SKM-1 treated with dmso at 0.1 percent for 144 hours (cell line): Measurements from ENCODE around the gene GIGYF2.
"Not testable (repeated sequence)": the region's sequence is repeated elsewhere in the genome, so short reads cannot be mapped to it uniquely, and the experiment has no call there.

Experiments
- DNase-seq: peaks from one replicate; lab custom pipeline; 2025; ENCODE audit not compliant: unreplicated experiment; lab: John Stamatoyannopoulos, UW

The GIGYF2 gene

DNA sequence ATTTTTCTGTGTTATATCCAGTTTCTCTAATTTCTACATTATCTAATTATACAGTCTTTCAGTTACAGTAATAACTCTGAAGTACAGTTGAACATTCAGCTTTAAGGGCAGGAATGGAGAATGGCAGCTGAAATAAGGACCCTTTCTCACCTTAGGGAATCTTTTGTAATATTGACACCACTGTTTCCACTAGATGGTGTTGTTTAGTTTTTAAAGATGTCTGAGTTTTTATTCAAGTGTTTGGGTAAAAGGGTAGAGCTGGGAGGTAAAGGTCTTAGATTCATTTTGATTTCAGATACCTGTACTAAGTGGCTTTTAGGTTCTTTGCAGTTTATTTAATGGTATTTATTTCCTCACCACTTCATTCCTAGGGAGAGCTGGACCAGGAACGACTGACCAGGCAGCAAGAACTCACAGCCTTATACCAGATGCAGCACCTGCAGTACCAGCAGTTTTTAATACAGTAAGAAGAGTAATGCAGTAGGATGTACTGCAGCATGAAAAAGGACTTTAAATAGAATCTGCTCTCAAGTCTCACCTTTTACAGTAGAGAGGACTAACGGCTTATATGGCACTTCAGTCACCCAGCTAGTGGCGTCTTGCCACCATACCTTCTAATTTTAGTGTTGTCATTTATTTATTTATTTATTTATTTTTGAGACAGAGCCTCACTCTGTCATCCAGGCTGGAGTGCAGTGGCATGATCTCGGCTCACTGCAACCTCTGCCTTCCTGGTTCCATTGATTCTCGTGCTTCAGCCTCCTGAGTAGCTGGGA lies 112.4 kb downstream of the GIGYF2 start:
- DNase-seq = no peak

GRCh38 chr2:232810444-232810843 lies 113.3 kb downstream of the GIGYF2 start:
- DNase-seq = no peak

- no peak for DNase-seq
Observed at GRCh38 chr2:232815569-232815968, 118.4 kb downstream of the GIGYF2 start.

- no peak for DNase-seq
Observed at GRCh38 chr2:232816657-232817056, 119.5 kb downstream of the GIGYF2 start.

GRCh38 chr2:232817756-232818155 lies 120.6 kb downstream of the GIGYF2 start:
- DNase-seq = no peak

DNA sequence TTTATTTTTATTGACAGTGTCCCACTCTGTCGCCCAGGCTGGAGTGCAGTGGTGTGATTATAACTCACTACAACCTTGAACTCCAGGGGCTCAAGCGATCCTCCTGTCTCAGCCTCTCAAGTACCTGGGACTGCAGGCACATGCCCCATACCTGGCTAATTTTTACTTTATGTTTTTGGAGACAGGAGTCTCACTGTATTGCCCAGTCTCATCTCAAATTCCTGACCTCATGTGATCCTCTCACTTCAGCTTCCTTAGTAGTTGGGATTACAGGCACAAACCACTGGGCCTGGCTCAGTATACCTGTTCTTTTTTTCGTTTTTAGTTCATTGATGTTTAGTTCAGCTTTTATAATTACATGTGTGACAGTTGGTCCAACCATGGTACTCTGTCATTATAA lies 132.9 kb downstream of the GIGYF2 start:
- DNase-seq = no peak

DNA sequence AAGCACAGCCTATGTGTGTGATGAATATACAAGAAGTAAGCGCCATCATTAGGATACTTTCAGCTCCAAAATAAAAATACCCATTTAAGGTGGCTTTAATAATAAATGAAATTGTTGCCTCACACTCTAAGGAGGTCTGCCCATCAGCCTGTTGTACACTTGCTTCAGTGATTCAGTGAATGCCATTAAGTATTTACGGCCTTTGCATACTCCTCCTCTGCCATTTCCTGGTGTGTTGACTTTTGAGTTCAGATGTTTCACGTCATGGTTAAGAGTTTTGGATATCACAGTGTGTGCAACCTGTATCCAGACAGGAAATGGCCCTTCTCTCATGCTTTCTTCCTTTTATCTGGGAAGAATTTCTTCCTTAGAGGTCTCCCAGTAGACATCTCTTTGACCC lies 134.4 kb downstream of the GIGYF2 start:
- DNase-seq = no peak

DNA sequence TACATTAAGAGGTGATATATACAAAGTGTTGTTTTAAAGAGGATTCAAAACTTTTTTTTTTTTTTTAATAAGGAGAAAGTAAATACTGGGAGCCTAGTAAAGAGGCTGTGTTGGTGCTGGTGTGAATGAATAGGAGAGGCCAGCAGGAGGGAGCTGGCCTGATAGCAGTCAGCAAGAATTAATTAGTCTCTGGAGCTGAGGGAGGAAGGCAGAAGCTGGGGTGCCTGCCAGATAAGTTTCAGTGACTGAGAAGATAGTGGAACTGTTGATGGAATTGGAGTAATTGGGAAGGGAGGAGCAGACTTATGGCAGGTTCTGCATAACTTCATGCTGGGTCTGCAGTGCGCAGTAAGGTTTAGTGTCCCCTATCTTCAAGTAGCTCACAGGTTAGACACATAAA lies 136.7 kb downstream of the GIGYF2 start:
- DNase-seq = no peak

GRCh38 chr2:232835687-232836208 lies 138.6 kb downstream of the GIGYF2 start:
- no peak for DNase-seq

DNA sequence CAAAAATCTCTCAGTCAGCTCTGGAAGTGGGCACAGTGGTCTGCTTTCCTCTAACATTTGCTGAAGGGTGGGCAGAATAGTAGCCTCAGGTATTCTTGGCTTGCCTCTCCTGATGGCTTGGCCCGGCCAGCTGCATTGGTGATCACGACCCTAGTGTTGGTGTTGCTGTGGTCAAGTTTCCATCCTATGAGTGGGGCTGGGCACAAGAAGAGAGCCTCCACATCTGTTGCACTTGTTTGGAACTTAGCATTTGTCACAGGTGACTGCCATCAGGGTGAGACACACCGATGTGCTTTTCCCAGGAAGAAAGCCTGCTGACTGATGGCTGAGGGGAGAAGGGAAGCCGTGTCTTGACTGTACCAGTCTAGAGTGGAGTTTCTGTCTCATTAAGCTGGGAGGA lies 139.8 kb downstream of the GIGYF2 start:
- DNase-seq = no peak

GRCh38 chr2:232838406-232838874 lies 141.3 kb downstream of the GIGYF2 start:
- DNase-seq = peak; percentile 61

DNA sequence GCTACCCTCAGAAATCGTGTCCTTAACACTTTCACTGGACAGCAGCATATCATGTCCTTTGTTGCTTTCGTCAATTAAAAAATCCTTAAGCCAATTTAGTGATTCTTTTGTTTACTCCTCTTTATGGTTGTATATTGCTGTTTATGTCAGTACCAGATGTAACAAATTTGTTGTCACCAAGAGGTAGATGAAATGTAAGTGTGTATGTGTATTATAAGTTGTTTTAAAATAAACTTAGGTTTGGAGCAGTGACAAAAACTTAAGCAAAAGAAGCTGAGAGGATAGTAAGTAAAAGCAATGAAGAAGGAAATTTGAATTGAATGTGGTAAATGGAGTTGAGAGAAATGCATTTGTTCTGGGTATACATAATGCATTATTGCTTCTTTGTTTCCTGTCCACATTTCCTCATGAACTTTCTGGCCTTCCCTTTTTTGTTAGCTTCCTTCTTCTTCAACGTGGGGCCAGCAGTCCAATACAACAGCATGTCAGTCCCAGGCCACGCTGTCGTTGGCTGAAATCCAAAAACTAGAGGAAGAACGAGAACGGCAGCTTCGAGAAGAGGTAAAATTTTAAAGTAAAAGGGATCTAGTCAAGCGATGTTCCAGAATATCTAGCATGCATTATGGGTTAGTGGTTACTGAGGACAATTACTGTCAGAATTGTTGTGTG lies 142.4 kb downstream of the GIGYF2 start:
- peak; percentile 96 for DNase-seq

GRCh38 chr2:232842689-232843088 lies 145.6 kb downstream of the GIGYF2 start:
- no peak for DNase-seq

DNA sequence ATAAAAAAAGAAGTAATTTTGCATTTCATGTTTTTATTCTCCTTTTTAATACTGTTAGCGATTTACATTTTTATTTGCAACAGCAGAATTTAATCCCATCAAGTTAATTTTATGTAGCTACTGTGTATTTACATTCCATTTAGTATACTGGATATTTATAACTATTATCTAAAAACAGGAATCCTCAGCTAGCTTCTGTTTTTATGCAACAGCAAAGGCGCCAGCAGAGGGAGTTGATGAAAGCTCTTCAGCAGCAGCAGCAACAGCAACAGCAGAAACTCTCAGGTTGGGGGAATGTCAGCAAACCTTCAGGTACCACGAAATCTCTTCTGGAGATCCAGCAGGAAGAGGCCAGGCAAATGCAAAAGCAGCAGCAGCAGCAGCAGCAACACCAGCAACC lies 146.7 kb downstream of the GIGYF2 start:
- DNase-seq = no peak

GRCh38 chr2:232846055-232846454 lies 148.9 kb downstream of the GIGYF2 start:
- DNase-seq = no peak

GRCh38 chr2:232850039-232850438 lies 152.9 kb downstream of the GIGYF2 start:
- no peak for DNase-seq

DNA sequence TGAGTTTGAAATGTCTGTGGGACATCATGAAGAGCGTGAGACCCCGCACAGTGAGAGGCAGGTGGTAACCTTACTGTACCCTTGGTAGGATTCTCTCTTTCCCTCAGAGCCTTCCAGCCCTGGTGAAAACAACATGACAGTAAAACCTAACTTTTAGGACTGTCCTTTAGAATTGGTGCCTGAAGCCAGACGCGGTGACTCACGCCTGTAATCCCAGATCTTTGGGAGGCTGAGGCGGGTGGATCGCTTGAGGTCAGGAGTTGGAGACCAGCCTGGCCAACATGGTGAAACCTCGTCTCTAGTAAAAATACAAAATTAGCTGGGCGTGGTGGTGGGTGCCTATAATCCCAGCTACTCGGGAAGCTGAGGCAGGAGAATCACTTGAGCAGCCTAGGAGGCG lies 154.9 kb downstream of the GIGYF2 start:
- DNase-seq = not testable (repeated sequence)

DNA sequence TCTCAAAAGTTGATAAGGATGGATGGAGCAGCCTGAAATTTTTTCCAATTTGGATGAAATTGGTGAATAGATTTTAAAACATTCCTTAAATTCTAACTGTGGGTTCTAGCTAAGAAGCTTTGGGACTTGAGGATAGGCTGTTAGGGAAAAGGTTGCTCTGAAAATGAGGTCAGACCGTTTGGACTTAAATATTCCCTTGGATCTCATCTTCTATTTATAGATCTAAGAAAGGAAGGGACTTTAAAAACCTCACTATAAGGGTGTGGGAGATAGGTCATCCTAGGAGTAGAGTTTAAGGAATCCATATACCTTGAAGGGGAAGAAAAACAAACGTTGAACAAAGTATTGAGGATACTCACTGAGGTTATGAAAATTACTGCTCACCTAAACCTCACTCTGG lies 155.5 kb downstream of the GIGYF2 start:
- no peak for DNase-seq

DNA sequence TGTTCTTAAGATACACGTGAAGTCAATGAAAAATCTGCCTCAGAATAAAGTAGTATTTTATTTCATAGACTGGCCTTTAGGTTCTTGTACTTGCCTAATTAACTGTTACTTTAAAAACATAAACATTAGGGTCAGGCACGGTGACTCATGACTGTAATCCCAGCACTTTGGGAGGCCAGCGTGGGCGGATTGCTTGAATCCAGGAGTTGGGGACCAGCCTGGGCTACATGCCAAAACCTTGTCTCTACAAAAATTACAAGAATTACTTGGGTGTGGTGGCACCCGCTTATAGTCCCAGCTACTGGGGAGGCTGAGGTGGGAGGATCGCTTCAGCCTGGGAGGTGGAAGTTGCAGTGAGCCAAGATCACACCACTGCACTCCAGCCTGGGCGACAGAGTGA lies 157.0 kb downstream of the GIGYF2 start:
- no peak for DNase-seq

DNA sequence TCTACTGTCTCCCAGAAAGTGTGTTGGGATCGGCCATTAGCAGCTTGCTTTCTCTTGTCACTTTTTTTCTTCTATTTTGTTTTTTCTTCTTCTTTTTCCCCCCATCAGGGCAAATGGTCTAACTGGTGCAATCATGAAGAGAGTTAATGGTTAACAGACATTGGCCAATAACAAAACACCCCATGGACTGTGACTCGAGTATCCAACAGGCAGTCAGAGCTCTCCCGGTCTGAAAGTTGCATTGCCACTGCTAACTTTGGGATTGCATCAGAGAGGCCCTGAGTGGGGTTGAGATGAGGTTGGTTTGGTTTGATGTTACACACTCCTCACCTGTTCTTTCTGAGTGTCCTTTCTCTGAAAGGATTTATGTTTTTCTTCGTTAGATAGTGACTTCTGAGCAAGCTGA lies 160.0 kb downstream of the GIGYF2 start:
- no peak for DNase-seq

GRCh38 chr2:232859385-232859916 lies 162.3 kb downstream of the GIGYF2 start:
- DNase-seq = no peak
